Measurements from ENCODE around the gene GCN1. TPM values are rescaled to one million over a fixed set of nuclear protein-coding genes. Genes with fewer than 3 reads are reported as not detected.

Gene GCN1
- total and polyA plus RNA-seq, 2 donors (not counting 3 experiments of a cell fraction or from before 2014, with no cell fraction given), result 30.1 to 101 TPM

DNA sequence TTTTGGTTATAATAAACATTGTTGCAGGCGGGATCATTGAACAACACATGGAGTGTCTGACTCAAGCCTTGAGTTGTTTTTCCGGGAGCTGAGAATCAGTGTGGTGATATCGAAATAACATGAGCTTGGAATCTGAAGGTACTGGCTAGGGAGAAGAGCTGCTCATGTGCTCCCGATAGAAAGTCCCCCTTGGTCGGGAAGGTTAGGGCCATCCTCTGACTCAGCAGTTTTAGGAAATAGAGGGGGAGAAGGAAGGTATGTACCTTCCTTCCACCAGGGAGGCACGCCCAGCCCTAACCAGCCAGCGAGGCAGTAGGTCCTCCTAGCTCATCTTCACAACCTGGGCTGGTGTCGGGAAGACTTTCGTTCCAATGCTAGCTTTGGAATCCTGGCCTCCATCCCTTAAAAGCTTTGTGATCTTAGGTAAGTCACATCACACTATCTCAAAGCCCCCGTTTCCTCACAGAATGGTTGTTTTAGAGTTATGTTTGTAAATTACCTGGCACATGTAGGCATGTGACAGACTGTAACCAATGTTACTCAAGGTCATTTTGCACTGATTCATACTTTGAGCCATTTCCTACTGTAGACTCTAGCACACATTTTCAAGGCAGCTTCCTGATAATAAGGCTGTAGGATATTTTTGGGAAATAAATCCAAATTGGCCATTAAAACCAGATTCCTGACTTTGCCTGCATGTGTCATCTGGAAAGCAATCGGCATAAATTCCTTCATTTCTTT, 76.0 kb downstream of the GCN1 start:
- dilution Hi-C loops (cut with MboI; ENCODE audit: extremely low pct_ligation_motif_present, low sequenced_read_pairs), result no loop called here
- Histone ChIP-seq H3K4me3 (replicated peaks in 1 of 3; ENCODE audit: insufficient read depth in 1 of 3, low read depth in 1 of 3, low read length in 3 of 3) (peak overlapping the region in 2 of 3 experiments; percentile 63 to 72), H3K4me2 (ENCODE audit: insufficient read depth, low read length) (peak overlapping the region; percentile 60), H3K27ac (ENCODE audit: insufficient read depth, low read depth, low read length) (peak overlapping the region; percentile 69), H3K4me1 (ENCODE audit: control insufficient read depth, extremely low read depth, insufficient read depth, low read length) (peaks cover 29% of the 10 kb centered on the region), H3K79me2 (ENCODE audit: control insufficient read depth, insufficient read depth, low read length) (peaks cover 31% of the 10 kb centered on the region), H3K9ac (replicated peaks; ENCODE audit: extremely low read depth, insufficient read depth, low read length) (peak overlapping the region; percentile 79), H4K20me1 (replicated peaks; ENCODE audit: control insufficient read depth, extremely low read depth, insufficient read depth, low read length) (no peaks in the 10 kb centered on the region), H3K9me3 (replicated peaks; ENCODE audit: control insufficient read depth, insufficient read depth, low read length) (no peaks in the 10 kb centered on the region), H3K27me3 (ENCODE audit: control insufficient read depth in 2 of 2, insufficient read depth in 2 of 2, low read length in 2 of 2) (no peaks in the 10 kb centered on the region), H3K36me3 (ENCODE audit: control insufficient read depth in 2 of 2, extremely low read depth in 1 of 2, insufficient read depth in 2 of 2, low read length in 2 of 2) (no peaks in the 10 kb centered on the region), H2AFZ (ENCODE audit: low read depth, low read length) (no peak overlapping the region), H3K9me1 (replicated peaks; ENCODE audit: control insufficient read depth, extremely low read depth, insufficient read depth, low read length) (no peaks in the 10 kb centered on the region)
- DNase-seq (ENCODE audit: low read depth, low spot score) (peak; percentile 67), FAIRE-seq (peak; percentile 91)
- POLR2A ChIA-PET, result interaction anchor here (0.7 to 4.4 kb wide), 3 partner anchors 36 to 173 kb away, joined by 4 to 25 read pairs (median 20); partner anchors contain the start of genes RNU4-2 and RPLP0
- no TSS peak for BruUV-seq (replicated peaks)
- intact Hi-C loops (cut with micrococcal nuclease), result loop anchor here (1.0 kb wide), 2 partner anchors 8 to 173 kb away; partner anchors contain the start of gene RNU4-2
- TF ChIP-seq EZH2 (IDR thresholded peaks at IDR 0.05; ENCODE audit: borderline replicate concordance, low read depth, low read length, severe bottlenecking), result no peak
- peak; percentile 29 for TF ChIP-seq FOS (IDR thresholded peaks at IDR 0.05; ENCODE audit: borderline replicate concordance, insufficient read depth, low read length)
- TF ChIP-seq POLR2AphosphoS5 (IDR thresholded peaks at IDR 0.05; ENCODE audit: insufficient read depth, low read depth, low read length), result no peak
- no peak for TF ChIP-seq POLR2A (IDR thresholded peaks at IDR 0.05; ENCODE audit: low read depth, low read length)
- CTCF ChIA-PET, result interaction anchor here (1.1 to 3.8 kb wide), 3 partner anchors 8 to 139 kb away, joined by 3 to 20 read pairs (median 3); no protein-coding TSS in a partner anchor

DNA sequence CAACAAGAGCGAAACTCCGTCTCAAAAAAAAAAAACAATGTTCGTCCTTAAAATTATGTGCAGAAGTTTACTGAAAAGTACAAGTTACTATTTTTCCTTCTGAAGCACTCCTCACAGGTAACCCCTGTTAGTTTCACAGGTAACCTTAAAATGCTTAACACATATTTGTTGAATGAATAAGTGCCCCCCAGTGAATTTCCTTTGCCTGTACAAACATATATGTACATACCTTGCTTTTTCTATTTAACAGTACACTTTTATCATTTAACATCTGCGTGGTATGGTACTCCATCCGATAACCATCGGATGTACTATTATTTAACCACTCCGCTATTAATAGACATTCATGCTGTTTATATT, 76.6 kb downstream of the GCN1 start:
- Histone ChIP-seq H3K4me2 (ENCODE audit: insufficient read depth, low read length) (peak overlapping the region; percentile 60), H3K9ac (replicated peaks; ENCODE audit: extremely low read depth, insufficient read depth, low read length) (peak overlapping the region; percentile 79), H3K79me2 (ENCODE audit: control insufficient read depth, insufficient read depth, low read length) (peaks cover 36% of the 10 kb centered on the region), H4K20me1 (replicated peaks; ENCODE audit: control insufficient read depth, extremely low read depth, insufficient read depth, low read length) (no peaks in the 10 kb centered on the region), H3K27ac (ENCODE audit: insufficient read depth, low read depth, low read length) (peak overlapping the region; percentile 69), H3K9me3 (replicated peaks; ENCODE audit: control insufficient read depth, insufficient read depth, low read length) (no peaks in the 10 kb centered on the region), H3K36me3 (ENCODE audit: control insufficient read depth in 2 of 2, extremely low read depth in 1 of 2, insufficient read depth in 2 of 2, low read length in 2 of 2) (no peaks in the 10 kb centered on the region), H3K4me3 (replicated peaks in 1 of 3; ENCODE audit: insufficient read depth in 1 of 3, low read depth in 1 of 3, low read length in 3 of 3) (peak overlapping the region; percentile 49 to 72 (median 63)), H3K27me3 (ENCODE audit: control insufficient read depth in 2 of 2, insufficient read depth in 2 of 2, low read length in 2 of 2) (no peaks in the 10 kb centered on the region), H3K9me1 (replicated peaks; ENCODE audit: control insufficient read depth, extremely low read depth, insufficient read depth, low read length) (no peaks in the 10 kb centered on the region), H3K4me1 (ENCODE audit: control insufficient read depth, extremely low read depth, insufficient read depth, low read length) (peaks cover 29% of the 10 kb centered on the region), H2AFZ (ENCODE audit: low read depth, low read length) (no peak overlapping the region)
- BruUV-seq (replicated peaks), result no TSS peak
- POLR2A ChIA-PET, result interaction anchor here (1.4 to 4.4 kb wide), 3 partner anchors 82 to 173 kb away, joined by 4 to 25 read pairs (median 20); partner anchors contain the start of genes RNU4-2 and RPLP0
- CTCF ChIA-PET, result interaction anchor here (1.4 to 3.8 kb wide), 3 partner anchors 9 to 31 kb away, joined by 3 to 20 read pairs (median 7); no protein-coding TSS in a partner anchor
- DNase-seq (ENCODE audit: low read depth, low spot score) (no peak), FAIRE-seq (no peak)
- TF ChIP-seq GATA2 (IDR thresholded peaks at IDR 0.05; ENCODE audit: insufficient read depth, insufficient read length, low read depth, low read length) (no peak), POLR2AphosphoS5 (IDR thresholded peaks at IDR 0.05; ENCODE audit: insufficient read depth, low read depth, low read length) (no peak), FOS (IDR thresholded peaks at IDR 0.05; ENCODE audit: borderline replicate concordance, insufficient read depth, low read length) (no peak), JUN (IDR thresholded peaks at IDR 0.05; ENCODE audit: borderline replicate concordance, insufficient read depth, insufficient read length, low read depth) (no peak), MYC (IDR thresholded peaks at IDR 0.05; ENCODE audit: low read depth, low read length) (no peak), EZH2 (IDR thresholded peaks at IDR 0.05; ENCODE audit: borderline replicate concordance, low read depth, low read length, severe bottlenecking) (no peak)
- TF ChIP-seq, protein P1, sequence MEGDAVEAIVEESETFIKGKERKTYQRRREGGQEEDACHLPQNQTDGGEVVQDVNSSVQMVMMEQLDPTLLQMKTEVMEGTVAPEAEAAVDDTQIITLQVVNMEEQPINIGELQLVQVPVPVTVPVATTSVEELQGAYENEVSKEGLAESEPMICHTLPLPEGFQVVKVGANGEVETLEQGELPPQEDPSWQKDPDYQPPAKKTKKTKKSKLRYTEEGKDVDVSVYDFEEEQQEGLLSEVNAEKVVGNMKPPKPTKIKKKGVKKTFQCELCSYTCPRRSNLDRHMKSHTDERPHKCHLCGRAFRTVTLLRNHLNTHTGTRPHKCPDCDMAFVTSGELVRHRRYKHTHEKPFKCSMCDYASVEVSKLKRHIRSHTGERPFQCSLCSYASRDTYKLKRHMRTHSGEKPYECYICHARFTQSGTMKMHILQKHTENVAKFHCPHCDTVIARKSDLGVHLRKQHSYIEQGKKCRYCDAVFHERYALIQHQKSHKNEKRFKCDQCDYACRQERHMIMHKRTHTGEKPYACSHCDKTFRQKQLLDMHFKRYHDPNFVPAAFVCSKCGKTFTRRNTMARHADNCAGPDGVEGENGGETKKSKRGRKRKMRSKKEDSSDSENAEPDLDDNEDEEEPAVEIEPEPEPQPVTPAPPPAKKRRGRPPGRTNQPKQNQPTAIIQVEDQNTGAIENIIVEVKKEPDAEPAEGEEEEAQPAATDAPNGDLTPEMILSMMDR (IDR thresholded peaks at IDR 0.05; ENCODE audit: extremely low read depth in 1 of 2, insufficient read depth in 1 of 2, low read depth in 1 of 2, low read length in 2 of 2), result no peak
- intact Hi-C loops (cut with micrococcal nuclease) (loop anchor here (1.0 kb wide), 2 partner anchors 8 to 173 kb away; partner anchors contain the start of gene RNU4-2), dilution Hi-C loops (cut with MboI; ENCODE audit: extremely low pct_ligation_motif_present, low sequenced_read_pairs) (no loop called here)

Measured in endothelial cell of umbilical vein (primary cell).